COLO668 (cell line): Measurements from ENCODE around the gene PSMD6.

Experiments used
- DNase-seq: peaks from one replicate; lab custom pipeline; 2025; ENCODE audit not compliant: unreplicated experiment; lab: John Stamatoyannopoulos, UW

Gene PSMD6

GRCh38 chr3:64046996-64047594, 23.8 kb upstream of the PSMD6 start:
- no peak for DNase-seq

- DNase-seq: no peak
Observed at GRCh38 chr3:64046592-64046991, 23.3 kb upstream of the PSMD6 start.

- no peak for DNase-seq
Observed at GRCh38 chr3:64042952-64043351, 19.7 kb upstream of the PSMD6 start.

GRCh38 chr3:64039981-64040733, 16.9 kb upstream of the PSMD6 start:
- DNase-seq: no peak

- no peak for DNase-seq
Observed at GRCh38 chr3:64039332-64039731, 16.0 kb upstream of the PSMD6 start.

- no peak for DNase-seq
Observed at GRCh38 chr3:64038253-64038767, 15.0 kb upstream of the PSMD6 start.

- no peak for DNase-seq
Observed at GRCh38 chr3:64037084-64037483, 13.8 kb upstream of the PSMD6 start.

GRCh38 chr3:64033069-64033468, 9.8 kb upstream of the PSMD6 start:
- DNase-seq: no peak

GRCh38 chr3:64031540-64032508, 8.5 kb upstream of the PSMD6 start:
- DNase-seq: no peak

- DNase-seq: peak; percentile 68
Observed at GRCh38 chr3:64030741-64031140, 7.4 kb upstream of the PSMD6 start.

GRCh38 chr3:64029287-64029686, 6.0 kb upstream of the PSMD6 start:
- DNase-seq: no peak

GRCh38 chr3:64028754-64029153, 5.5 kb upstream of the PSMD6 start:
- DNase-seq: no peak

GRCh38 chr3:64027658-64028057, 4.4 kb upstream of the PSMD6 start:
- no peak for DNase-seq

- DNase-seq: no peak
Observed at GRCh38 chr3:64026346-64026745, 3.1 kb upstream of the PSMD6 start.

GRCh38 chr3:64023861-64024223, 548 bp upstream of the PSMD6 start:
- DNase-seq: no peak

GRCh38 chr3:64022451-64023186, 675 bp downstream of the PSMD6 start:
- peak; percentile 5 for DNase-seq

GRCh38 chr3:64021922-64022321, 1.4 kb downstream of the PSMD6 start:
- no peak for DNase-seq

GRCh38 chr3:64019879-64020278, 3.4 kb downstream of the PSMD6 start:
- DNase-seq: no peak

GRCh38 chr3:64019271-64019670, 4.0 kb downstream of the PSMD6 start:
- no peak for DNase-seq

- DNase-seq: no peak
Observed at GRCh38 chr3:64016941-64017620, 6.2 kb downstream of the PSMD6 start.
